ENCODE measurements around the gene RAD52.
"Not testable (repeated sequence)": the region's sequence is repeated elsewhere in the genome, so short reads cannot be mapped to it uniquely, and the experiment has no call there.

RAD52 gene

DNA sequence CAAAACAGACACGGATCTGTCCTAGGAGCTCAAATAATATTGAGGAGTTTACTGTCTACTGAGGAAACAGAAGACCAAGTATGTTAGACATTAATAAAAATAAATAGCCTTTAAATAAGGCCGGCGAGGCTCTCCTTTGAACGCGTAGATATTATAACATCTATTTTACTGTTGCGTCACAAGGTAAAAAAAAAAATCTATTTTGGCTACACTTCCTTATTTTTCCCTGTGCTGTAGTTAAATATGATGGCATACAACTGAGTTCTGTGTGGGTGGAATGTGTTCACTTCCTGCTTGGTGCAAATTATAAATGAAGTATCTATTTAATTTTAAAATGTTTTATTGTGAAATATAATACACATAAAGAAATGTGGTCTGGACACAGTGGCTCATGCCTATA lies 17.2 kb upstream of the RAD52 start:
- no peak for DNase-seq

DNA sequence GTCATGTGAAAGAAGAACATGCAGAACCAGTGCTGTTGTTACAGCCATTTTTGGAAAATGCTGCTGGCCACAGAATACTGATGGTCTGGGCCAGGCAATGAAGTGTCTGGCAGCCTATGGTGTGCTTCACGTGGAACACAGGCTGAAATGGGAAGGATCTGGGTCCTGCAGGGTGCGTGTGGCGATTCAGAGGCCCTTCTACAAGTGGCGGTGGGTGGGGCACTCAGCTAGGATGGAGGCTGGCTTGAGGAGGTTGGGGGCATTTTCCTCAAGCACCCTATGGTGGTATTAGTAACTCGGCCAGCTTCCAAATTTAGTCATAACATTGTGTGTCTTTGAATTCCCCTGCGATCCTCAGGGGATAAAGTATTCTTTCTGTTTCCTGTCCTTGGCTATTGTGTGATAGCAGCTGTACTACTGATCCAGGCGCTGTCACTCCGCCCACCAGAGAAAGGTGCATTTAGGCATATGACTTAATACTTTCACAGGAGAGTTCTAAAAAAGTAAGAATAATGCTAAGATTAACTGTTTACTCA lies 9.2 kb upstream of the RAD52 start:
- no peak for DNase-seq

DNA sequence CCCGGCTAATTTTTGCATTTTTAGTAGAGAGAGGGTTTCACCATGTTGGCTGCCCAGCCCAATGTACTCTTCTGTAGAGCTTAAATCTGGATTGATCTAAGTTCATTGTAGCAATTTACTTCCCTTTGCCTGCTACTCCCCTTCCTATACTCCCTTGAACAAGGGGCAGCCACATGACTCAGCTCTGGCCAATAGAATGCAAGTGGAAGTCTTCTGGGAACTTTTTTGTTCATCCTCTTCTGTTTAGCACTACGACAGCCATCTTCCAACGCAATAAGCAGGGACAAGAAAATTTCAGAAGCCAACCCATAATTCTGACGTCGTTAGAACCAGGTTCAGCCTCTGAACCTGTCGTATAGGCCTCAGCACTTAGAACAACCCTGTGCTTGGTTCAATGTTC lies 6.4 kb upstream of the RAD52 start:
- no peak for DNase-seq

DNA sequence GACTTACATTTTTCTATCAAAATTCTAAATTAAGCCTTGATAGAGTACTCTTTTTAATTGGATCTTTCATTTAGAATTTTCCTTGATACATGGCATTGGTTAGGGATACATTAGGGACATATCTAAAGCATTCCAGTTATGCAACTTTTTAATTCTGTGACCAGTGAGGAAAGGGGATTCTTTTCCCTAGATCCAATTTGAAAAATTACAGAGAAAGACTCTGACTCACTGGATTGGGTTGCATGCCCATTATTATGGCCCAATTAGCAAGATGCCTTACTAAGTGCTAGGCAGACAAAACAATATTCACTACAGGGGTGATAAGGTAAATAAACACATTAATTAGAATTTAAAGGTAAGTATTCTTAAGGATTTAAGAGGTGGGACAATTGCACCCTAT lies 5.2 kb upstream of the RAD52 start:
- DNase-seq: no peak

DNA sequence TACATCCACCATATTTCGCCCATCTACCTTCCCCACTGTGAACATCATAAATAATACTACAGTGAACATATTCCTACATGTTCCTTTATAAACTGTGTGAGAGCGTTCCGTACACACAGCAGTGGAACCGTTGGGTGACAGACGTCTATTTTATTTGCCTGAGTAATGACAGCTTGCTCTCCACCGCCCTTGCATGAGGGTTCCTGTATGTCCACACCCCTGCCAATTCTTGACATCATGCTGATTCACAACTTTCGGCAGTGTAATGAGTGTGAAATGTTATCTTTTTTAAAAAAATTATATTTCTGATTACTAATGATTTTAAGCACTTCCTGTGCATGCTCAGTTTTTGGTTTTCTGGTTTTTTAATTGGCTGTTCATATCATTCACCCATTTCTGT lies 4.3 kb upstream of the RAD52 start:
- DNase-seq: no peak

DNA sequence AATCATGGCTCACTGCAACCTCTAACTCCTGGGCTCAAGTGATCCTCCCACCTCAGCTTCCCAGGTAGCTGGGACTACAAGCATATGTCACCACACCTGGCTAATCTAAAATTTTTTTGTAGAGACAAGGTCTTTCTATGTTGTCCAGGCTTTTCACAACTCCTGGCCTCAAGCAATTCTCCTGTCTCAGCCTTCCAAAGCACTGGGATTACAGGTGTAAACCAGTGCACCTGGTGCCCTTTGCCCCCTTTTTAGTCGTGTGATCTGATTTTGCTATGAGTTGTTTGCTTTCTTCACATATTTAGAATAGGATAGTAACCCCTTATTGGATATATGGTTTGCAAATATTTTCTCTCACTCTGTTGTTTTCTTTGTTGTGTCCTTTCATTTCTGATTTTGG lies 1.7 kb upstream of the RAD52 start:
- DNase-seq: no peak

DNA sequence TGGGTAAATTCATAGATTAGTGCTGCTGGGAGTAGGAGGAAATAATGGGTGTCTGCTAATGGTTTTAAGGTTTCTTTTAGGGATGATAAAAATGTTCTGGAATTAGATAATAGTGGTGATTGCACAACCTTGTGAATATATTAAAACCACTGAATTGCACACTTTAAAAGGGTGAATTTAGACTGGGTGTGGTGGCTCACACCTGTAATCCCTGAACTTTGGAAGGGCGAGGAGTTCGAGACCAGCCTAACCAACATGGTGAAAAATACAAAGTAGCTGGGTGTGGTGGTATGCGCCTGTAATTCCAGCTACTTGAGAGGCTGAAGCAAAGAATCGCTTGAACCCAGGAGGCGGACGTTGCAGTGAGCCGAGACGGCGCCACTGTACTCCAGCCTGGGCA lies 1.3 kb downstream of the RAD52 start:
- DNase-seq: no peak

DNA sequence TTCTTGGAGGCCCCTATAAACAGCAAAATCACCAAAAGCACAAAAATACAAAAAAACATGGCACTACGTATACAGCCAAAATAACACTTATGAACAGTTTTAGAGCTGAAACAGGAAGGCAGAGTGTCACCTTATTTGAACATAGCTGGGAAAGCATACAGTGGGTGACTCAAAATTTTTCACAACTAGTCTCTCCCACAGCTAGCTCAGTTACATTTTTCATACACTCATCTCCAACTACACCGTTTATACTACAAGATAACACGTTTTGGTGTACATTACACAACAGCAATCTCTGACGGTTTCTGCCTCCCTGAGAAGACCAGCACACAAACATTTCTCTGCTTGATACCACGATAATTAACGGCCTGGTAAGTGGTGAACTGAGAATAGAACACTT lies 2.9 kb downstream of the RAD52 start:
- DNase-seq: no peak

DNA sequence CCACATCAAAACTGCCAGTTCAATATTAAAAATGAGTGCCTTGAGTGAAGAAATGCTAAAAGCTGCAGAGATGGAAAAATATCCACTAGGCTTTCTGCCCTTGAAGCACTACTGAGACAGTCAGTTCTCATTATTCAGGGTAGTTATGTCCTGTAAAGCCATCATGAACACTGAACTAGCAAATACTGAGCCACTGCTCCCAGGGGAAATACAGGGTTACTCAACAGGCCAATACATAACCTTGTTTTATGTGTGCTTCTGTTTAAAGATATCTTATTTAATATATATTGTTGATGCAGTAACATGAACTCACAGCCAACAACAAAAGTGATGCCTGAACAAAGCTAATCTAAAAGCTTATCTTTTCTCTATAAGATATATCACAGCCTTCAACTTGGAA lies 3.3 kb downstream of the RAD52 start:
- DNase-seq: no peak

DNA sequence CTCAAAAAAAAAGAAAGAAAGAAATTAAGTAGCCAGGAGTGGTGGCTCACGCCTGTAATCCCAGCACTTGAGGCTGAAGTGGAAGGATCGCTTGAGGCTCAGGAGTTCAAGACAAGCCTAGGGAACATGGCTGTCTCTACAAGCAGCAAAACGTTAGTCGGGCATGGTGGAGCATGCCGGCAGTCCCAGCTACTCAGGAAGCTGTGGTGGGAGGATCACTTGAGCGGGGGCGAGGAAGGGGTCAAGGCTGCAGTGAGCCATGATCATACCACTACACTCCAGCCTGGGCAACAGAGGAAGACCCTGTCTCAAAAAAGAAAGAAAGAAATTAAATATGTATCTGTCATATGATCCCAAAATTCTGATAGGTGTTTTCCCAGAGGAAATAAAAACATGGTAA lies 5.3 kb downstream of the RAD52 start:
- DNase-seq: no peak

DNA sequence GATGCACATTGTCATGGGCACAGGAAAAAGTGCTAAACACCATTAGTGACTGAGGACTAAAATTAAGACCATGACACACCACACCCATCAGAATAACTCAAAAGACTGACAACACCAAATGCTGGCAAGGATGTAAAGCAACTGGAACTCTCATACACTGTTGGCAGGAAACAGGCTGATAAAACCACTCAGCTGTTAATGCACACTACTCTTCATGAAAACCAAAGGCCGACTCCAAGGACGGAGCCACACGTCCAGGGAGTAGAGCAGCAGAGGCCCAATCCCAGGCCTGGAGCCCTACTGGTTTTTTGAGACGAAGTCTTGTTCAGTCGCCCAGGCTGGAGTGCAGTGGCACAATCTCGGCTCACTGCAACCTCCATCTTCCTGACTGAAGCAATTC lies 6.4 kb downstream of the RAD52 start:
- no peak for DNase-seq

DNA sequence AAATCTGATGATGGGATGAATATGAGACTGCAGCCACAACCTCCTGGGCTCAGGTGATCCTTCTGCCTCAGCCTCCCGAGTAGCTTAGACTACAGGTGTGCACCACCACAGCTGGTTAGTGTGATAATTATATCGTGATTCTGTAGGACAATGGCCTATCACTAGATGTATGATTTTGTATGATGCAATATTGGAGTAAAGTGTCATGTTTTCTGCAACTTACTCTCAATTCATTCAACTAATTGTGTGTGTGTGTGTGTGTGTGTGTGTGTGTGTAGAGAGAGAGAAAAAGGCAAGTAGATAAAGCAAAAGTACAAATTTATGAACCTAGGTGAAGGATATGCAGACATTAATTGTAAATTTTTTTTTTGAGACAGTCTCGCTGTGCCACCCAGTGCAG lies 10.7 kb downstream of the RAD52 start:
- DNase-seq: peak; percentile 16

DNA sequence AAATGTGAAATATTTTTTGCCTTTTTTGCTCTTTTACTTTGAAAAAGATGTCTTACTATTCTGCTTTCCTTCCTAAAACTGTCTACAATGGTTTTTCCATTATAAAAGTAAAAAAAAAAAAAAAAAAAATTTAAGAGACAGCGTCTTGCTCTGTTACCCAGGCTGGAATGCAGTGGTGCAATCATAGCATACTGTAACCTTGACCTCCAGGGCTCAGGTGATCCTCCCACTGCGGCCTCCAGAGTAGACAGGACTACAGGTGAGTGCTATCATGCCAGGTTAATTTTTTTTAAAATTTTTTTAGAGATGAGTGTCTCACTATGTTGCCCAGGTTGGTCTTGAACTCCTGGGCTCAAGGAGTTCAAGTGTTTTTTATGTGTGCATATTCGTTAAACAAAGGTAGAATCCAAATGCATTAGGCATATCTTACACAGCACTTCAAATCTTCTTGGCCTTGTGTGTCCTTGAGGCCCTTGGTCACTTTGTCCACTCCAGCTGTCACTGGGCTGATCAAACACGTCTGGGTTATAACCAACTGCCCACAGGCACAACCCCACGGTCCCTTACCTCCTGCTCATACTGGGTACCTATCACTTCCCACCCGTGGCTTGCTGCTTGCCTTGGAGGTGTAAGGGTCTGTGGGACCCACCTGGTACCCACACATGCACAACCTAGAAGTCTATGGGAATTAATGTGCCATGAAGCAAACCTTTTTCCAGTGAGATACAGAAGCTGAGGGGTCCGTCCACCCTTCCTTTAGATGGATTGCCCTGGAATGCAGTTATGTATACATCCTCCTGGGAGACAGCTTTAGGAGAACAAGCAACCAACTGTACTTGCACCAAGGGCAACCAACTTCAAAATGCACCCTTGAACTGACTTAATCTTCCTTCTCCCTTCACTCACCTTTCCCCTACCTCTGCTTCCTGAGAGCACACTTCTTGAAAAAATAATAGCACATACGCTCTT lies 12.8 kb downstream of the RAD52 start:
- no peak for DNase-seq

DNA sequence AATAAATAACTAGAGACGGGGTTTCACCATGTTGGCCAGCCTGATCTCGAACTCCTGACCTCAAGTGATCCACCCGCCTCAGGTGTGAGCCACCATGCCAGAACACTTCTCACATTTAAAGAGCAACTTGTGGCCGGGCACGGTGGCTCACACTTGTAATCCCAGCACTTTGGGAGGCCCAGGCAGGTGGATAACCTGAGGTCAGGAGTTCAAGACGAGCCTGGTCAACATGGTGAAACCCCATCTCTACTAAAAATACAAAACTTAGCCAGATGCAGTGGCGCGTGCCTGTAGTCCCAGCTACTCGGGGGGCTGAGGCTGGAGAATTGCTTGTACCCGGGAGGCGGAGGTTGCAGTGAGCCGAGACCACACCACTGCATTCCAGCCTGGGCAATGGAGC lies 13.6 kb downstream of the RAD52 start:
- not testable (repeated sequence) for DNase-seq

DNA sequence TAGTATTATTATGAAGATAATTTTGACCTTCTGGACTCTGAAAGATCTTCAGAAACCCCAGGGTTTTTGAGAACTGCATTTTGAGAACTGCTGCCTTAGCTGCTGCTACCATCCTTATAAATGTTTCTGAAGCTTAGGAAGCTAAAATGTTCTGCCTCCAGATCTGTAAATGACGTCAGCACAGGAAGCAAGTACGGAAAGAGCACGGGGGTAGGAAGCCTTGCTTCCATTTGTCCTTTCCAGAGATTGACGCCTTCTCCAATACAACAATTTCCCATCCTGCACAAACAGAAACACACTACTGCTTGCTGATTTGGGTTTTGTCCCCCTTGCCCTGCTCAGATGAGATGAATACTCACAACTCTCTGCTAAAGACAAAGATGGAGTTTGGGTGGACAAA lies 17.9 kb downstream of the RAD52 start:
- no peak for DNase-seq

DNA sequence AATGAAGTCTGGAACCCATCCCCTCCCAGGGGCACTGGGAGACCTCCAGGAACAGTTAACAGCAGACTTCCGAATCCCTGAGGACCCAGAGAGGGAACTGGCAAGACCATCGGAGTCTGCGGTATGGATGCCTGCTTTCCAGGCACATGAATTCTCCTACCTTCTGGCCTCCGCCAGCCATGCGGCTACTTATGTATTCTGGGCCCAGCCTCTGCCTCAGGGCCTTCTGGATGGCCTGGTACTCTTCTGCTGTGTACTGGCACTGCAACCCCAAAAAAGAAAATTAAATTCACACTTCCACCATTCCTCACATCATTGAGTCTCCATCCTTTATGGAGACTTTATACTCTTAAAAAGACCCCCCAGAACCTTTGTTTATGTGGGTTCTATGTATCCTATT lies 18.4 kb downstream of the RAD52 start:
- DNase-seq: no peak

DNA sequence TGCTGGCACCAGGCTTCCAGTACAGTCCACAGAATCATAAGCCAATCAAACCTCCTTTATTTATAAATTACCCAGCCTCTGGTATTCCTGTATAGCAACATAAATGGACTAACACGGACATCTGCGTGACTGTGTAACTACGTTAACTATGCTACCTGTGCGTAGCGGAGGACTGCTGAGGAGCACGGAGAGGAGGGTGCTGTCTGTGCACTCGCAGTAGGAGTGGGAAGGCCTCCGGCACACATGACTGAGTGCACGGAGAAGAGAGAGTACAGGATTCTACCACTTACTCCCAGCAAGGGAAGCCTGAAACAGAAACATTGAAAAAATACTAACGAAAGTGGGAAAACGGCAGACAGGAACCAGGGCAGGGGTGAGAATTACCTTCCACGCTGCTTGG lies 22.9 kb downstream of the RAD52 start:
- DNase-seq: no peak

DNA sequence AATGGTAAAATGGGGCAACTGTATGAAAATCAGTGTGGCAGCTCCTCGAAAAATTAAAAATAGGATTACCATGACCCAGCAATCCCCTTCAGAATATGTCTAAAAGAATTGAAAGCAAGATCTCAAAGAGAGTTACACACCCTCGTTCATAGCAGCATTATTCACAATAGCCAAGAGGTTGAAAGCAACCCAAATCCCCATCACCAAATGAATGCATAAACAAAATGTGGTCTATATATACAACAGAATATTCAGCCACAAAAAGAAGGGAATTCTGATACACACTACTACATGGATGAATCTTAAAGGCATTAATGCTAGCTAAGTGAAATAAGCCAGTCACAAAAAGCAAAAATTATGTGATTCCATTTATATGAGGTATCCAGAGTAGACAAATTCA lies 27.2 kb downstream of the RAD52 start:
- no peak for DNase-seq

DNA sequence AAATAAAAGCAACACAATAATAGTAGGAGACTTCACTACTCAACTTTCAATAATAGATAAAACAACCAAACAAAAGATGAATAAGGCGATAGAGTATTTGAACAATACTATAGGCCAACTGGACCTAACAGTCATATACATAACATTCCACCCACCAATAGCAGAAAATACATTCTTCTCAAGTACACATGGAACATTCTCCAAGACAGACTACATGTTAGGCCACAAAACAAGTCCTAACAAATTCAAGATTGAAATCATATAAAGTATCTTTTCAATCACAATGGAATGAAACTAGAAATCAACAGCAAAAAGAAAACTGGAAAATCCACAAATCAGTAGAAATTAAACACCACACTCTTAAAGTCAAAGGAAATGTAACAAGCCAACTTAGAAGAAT lies 28.8 kb downstream of the RAD52 start:
- no peak for DNase-seq

DNA sequence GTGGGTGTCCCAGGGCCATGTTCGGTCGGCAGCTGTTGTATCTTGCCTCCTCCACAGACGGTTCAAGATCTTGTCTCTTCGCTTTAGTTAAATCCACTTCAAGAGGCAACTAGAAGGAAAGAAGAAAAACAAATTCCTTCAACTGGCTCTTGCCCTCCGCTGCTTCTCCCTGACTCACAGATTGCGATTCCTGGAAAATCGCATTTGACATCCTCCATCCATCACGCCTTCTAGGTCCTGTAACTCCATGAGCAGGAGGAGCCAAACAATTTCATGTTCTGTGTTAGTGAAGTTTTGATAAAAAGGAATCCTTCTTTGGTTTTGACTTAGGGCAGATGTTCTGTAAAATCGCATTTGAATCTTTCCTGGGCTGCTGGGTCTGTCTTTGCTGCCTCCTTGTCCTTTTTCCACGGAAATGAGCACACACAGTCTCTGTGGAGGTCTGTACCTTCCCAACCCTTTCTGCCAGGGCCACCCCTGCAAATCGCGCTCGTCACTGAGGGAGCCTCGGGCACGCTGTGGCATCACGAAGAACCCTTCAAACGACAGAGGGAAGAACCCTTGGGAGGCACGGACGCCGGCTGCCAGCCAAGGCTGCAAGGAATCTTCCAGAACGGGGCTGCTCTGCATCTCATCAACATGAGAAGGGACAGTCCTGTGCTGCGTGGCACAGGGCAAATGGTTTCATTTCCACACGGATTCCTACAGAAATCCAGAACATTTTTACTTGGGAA lies 32.6 kb downstream of the RAD52 start:
- no peak for DNase-seq

DNA sequence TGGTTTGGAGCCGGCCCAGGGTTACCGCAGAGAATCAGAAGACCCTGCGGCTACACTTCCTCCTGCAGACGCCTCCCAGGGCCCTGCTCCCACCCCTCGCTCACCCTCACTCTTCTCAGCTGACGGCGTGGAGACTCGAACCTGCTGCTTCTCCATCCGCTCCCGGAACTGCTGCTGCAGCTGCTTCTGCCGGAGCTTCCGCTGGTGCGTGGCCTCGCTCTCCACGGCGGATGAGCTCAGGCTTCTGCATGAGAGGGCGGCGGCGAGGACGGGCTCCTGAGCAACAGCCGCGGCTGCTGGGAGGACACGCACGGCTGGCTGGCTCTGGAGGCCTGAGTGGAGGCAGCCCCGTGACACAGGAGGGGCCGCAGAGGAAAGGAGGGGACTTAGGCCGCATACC lies 33.3 kb downstream of the RAD52 start:
- no peak for DNase-seq

DNA sequence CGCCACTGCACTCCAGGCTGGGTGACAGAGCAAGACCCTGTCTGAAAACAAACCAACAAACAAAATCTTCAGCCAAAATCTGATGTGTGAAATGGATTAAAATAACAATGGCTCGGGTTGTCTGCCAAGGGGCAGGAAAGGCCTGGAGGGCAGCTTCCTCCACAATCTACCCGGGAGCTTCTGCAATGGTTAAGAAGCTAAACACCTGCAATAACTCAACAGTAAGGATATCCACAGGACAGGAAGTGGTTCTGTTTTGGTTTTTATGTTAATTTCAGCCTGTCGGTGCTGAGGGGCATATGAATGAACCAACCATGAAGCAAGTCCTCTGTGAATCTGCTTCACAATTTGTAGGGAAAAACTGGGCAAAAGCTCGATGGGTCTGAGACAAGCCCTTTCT lies 34.4 kb downstream of the RAD52 start:
- no peak for DNase-seq

DNA sequence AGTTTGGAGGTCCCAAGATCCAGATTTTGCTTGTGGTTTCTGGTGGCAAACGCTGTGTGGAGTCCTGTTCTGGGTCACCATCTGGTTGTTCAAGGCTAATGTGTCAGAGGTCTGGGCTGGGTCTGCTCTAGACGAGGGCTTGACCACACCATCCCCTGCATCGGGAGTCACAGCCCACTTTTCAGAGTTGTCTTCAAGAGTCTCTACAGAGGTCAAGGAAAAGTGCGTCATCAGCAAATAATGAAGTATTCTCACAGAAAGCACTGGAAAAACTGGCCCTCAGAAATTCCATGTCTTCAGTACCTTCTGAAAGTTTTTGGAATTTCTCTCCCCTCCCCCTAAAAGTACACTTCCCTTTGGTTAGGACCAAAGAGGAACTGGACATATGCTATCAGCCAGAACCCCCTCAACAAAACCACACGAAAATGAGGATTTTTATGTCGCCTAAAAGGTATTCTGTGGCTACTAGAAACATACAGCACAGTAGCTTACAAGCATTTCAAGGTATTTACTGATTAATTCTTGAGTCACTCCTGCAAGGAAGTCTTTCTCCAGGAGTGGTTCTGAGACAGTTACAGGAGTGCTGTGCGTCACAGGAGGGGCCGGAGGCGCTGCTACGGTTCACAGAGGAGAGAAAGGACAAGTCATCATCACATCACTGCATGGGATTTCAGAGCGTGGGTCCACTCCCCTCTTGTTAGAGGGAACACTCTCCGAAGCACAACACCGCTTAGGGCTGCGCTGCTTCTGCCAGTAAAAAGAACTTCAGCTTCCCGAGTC lies 35.4 kb downstream of the RAD52 start:
- DNase-seq: peak; percentile 69

Data from OCI-M1 (cell line).